Muscle layer of colon (tissue), 2 donors: ENCODE results near the gene SMIM22.

ENCODE experiments used
- H3K27ac ChIP-seq: one replicate; pipeline ENCODE4 v1.7.0; 2013; ENCODE audit warnings: low read depth, mild to moderate bottlenecking, low read length, moderate library complexity
- H3K27me3 ChIP-seq, 2 donors: one replicate each; pipeline ENCODE4 v1.7.0; 2013; ENCODE audit warnings: low read length in 2 of 2, mild to moderate bottlenecking in 2 of 2; ENCODE audit not compliant: insufficient read depth in 2 of 2, control insufficient read depth in 1 of 2
- H3K36me3 ChIP-seq: one replicate; pipeline ENCODE4 v1.7.0; 2013; ENCODE audit warnings: mild to moderate bottlenecking, low read length; ENCODE audit not compliant: insufficient read depth
- H3K4me1 ChIP-seq: one replicate; pipeline ENCODE4 v1.7.0; 2013; ENCODE audit warnings: mild to moderate bottlenecking, low read length; ENCODE audit not compliant: insufficient read depth
- H3K4me3 ChIP-seq, 2 donors: one replicate each; pipeline ENCODE4 v1.7.0; 2013; ENCODE audit warnings: low read length in 2 of 2, low read depth in 1 of 2, mild to moderate bottlenecking in 1 of 2, moderate library complexity in 1 of 2
- H3K9ac ChIP-seq: one replicate; pipeline ENCODE4 v1.7.0; 2013; ENCODE audit warnings: low read length
- H3K9me3 ChIP-seq: one replicate; pipeline ENCODE4 v1.7.0; 2013; ENCODE audit warnings: mild to moderate bottlenecking, low read length
- donor health status: abdominal sarcoma.
- donor health status: Adenocarcinoma of cecum.

Gene SMIM22

DNA sequence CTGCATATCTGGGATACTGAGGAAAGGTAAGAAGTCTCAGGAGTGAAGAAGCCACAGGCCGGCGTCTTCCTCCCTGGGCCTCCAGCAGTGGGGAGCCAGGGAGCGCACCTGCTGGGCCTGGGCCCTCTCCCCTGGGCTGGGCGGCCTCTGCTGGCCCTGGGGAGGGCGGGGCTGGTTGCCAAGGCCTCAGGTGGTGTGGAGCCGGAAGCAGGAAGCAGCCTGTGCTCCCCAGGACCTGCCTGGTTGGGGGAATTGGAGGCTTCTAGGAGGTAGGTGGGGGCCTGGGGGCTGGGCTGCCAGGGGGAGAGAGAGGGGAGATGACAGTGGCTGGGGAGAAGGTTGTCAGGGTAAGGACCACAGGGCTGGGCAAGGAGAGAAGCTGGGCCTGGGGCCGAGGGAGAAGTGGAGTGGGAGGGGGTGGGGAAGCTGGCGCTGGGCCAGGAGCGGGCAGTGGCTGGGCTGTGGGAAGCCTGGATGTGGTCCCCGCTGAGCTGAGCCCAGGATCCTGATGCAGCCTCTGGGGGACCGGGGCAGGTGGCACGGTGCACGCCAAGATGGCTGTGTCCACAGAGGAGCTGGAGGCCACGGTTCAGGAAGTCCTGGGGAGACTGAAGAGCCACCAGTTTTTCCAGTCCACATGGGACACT is at the start of gene SMIM22:
TSS of gene SMIM22 (plus strand) at position 189 of the 647 bp plus-strand sequence. CDS start at position 555, 366 bp downstream.
- no peaks in the 10 kb centered on the region for H3K9me3 ChIP-seq
- H3K36me3 ChIP-seq = peaks cover 14% of the 10 kb centered on the region
- no peak within 1 kb of the TSS for H3K9ac ChIP-seq
- H3K27me3 ChIP-seq = no peaks in the 10 kb centered on the region
- no peak within 1 kb of the TSS for H3K4me3 ChIP-seq
- H3K4me1 ChIP-seq = peaks cover 2% of the 10 kb centered on the region
- H3K27ac ChIP-seq = no peak within 1 kb of the TSS

- H3K9ac ChIP-seq = no peak overlapping the region
- H3K4me3 ChIP-seq = no peak overlapping the region
Observed at GRCh38 chr16:4746215-4746614, 49.0 kb upstream of the SMIM22 start.

DNA sequence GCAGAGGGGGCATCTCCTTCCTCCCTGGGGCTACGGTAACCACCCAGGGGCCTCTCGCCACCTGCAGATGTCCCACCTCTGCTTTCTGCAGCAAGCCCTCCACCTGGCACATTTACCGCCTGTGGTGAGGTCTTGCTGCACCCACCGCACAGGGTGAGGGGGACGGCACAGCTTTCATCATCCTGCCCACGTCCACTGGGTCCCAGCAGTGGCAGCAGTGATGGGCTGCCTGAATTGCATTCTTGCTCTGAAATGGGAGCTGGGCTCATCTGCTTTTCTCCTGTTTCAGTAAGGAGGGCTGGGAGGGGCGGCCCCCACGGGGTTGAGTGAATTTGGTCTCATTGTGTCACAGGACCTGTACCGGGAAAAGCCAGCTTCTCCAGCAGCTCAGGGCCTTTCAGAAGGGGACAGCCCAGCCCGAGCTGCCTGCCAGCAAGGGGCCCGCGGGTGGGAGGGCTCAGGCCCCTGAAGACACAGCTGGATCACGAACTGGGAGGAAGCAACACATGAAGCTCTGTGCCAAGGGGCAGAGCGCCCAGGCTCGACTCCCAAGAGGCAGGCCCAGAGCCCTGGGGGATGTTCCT is 48.1 kb upstream of the SMIM22 start:
- no peaks in the 10 kb centered on the region for H3K27me3 ChIP-seq
- H3K36me3 ChIP-seq = peaks cover 14% of the 10 kb centered on the region
- H3K9me3 ChIP-seq = no peaks in the 10 kb centered on the region
- peaks cover 9% of the 10 kb centered on the region for H3K4me1 ChIP-seq
- H3K9ac ChIP-seq = no peak overlapping the region
- no peak overlapping the region for H3K27ac ChIP-seq
- H3K4me3 ChIP-seq = no peak overlapping the region

More at GRCh38 chr16:4746215-4746614, 49.0 kb upstream of the SMIM22 start:
- Histone ChIP-seq H3K36me3 (peaks cover 5% of the 10 kb centered on the region), H3K9me3 (no peaks in the 10 kb centered on the region), H3K4me1 (peaks cover 9% of the 10 kb centered on the region), H3K27ac (no peak overlapping the region), H3K27me3 (no peaks in the 10 kb centered on the region)

DNA sequence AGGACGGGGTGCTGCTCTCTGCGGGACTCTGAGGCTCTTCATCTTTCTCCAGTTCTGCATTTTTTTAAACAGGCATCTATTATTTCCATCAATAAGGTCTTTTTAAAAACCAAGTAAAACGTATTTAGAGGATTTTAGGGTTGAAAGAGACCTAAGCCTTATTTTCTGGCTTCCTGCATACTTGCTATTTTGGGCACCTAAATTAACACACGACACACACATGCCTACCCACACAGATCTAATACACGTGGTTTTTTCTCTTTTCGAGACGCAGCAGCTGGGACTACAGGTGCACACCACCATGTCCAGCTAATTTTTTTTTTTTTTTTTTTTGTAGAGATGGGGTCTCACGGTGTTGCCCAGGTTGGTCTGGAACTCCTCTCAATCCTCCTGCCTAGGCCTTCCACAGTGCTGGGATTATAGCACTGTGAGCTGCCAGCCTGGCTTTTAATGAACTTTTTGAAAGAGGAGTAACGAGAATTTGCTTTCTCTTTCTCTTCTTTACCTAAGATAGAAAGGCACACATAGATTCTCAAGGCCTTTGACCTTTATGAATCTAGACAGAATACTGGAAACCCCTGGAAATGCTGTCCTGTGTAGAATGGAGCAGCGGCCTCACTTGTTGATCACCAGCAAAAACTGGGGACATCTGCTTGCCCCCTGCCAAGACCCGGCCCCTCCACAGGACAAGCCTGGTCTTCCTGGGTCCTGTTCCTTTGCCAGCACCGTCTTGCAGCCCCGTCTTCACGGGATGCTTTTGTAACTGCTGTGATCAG is 47.1 kb upstream of the SMIM22 start:
- H3K27me3 ChIP-seq = no peaks in the 10 kb centered on the region
- H3K36me3 ChIP-seq = peaks cover 24% of the 10 kb centered on the region
- H3K9me3 ChIP-seq = no peaks in the 10 kb centered on the region
- H3K27ac ChIP-seq = no peak overlapping the region
- peaks cover 9% of the 10 kb centered on the region for H3K4me1 ChIP-seq
- H3K9ac ChIP-seq = no peak overlapping the region
- no peak overlapping the region for H3K4me3 ChIP-seq

DNA sequence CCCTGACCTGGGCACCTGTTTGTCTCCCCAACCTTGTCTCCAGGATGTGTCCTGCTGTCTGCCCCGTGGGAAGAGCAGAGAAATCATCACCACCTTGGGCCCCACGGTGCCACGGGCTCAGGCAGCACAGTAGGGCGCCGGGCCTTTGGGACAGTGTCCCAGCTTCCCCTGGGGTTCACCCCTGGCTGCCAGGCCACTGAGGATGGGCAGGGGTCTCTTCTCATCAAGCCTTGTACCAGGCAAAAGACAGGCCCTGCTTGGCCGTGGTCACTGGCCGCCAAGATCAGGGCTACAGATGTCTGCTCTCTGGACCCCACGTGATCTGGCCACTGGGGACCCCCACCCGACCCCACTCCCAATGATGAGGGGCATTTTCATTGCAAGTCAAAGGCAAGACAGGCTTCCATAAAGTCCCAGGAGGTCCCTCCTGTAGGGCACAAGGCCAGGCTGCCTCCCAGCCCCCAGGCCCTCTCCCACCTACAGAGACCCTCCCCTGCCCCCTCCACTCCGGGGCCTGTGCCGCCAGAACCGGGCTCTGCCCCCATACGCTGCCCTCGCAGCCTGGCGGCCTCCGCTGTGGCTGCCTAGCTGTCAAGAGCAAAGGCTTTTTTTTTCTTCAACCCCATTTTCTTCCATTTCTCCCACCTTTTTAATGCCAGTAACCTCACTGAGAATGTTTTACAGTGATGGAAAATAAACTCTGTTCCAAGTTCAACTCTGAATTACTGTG is 46.3 kb upstream of the SMIM22 start:
- no peaks in the 10 kb centered on the region for H3K9me3 ChIP-seq
- H3K27me3 ChIP-seq = no peaks in the 10 kb centered on the region
- H3K9ac ChIP-seq = no peak overlapping the region
- peaks cover 32% of the 10 kb centered on the region for H3K36me3 ChIP-seq
- no peak overlapping the region for H3K4me3 ChIP-seq
- peaks cover 9% of the 10 kb centered on the region for H3K4me1 ChIP-seq
- H3K27ac ChIP-seq = no peak overlapping the region

DNA sequence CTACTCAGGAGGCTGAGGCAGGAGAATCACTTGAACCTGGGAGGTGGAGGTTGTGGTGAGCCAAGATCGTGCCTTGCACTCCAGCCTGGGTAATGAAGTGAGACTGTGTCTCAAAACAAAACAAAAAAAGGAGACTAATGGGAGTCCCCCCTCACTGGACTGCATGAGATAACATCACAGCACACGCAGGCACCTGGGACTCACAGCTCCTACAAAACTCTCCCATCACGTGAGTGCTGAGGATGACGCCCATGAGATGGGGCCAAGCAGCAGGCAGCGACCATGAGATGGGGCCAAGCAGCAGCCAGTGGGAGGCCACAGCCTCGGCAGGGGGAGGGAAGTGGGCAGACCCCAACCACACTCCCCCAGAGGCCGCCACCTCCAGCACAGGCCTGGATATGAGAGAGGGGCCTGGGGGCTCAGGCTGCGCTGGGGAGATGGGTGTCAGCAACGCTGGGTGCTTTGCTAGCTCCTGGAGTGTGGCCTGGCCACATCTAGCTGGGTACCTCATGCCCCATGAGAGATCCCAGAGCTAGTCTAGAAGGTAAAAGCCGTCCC is 45.4 kb upstream of the SMIM22 start:
- peaks cover 36% of the 10 kb centered on the region for H3K36me3 ChIP-seq

GRCh38 chr16:4750896-4751295 is 44.3 kb upstream of the SMIM22 start:
- Histone ChIP-seq H3K4me1 (peaks cover 9% of the 10 kb centered on the region), H3K27me3 (no peaks in the 10 kb centered on the region), H3K9ac (no peak overlapping the region), H3K4me3 (no peak overlapping the region), H3K27ac (no peak overlapping the region), H3K36me3 (peaks cover 44% of the 10 kb centered on the region), H3K9me3 (peaks cover 3% of the 10 kb centered on the region)

More for the DNA sequence above, 45.4 kb upstream of the SMIM22 start:
- Histone ChIP-seq H3K4me3 (no peak overlapping the region), H3K4me1 (peaks cover 9% of the 10 kb centered on the region), H3K27me3 (no peaks in the 10 kb centered on the region), H3K27ac (no peak overlapping the region), H3K9ac (no peak overlapping the region), H3K9me3 (no peaks in the 10 kb centered on the region)

GRCh38 chr16:4752351-4753100 is 42.6 kb upstream of the SMIM22 start:
- Histone ChIP-seq H3K27ac (no peak overlapping the region), H3K36me3 (peaks cover 46% of the 10 kb centered on the region), H3K4me3 (no peak overlapping the region), H3K4me1 (no peaks in the 10 kb centered on the region), H3K27me3 (no peaks in the 10 kb centered on the region), H3K9ac (no peak overlapping the region), H3K9me3 (peaks cover 4% of the 10 kb centered on the region)

GRCh38 chr16:4753227-4753626 is 41.9 kb upstream of the SMIM22 start:
- Histone ChIP-seq H3K27ac (no peak overlapping the region), H3K4me1 (no peaks in the 10 kb centered on the region), H3K4me3 (no peak overlapping the region), H3K9me3 (peaks cover 4% of the 10 kb centered on the region), H3K9ac (no peak overlapping the region), H3K27me3 (no peaks in the 10 kb centered on the region), H3K36me3 (peaks cover 50% of the 10 kb centered on the region)

DNA sequence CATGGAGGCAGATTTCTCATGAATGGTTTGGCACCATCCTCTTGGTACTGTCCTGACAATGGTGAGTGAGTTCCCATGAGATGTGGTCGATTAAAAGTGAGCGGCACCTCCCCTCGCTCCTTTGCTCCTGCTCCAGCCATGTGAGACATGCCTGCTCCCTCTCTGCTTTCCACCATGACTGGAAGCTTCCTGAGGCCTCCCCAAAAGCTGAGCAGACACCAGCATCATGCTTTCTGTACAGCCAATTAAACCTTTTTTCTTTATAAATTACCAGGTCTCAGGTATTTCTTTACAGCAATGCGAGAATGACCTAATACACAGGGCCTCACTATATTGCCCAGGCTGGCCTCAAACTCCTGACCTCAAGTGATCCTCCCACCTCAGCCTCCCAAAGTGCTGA is 40.3 kb upstream of the SMIM22 start:
- peaks cover 4% of the 10 kb centered on the region for H3K9me3 ChIP-seq
- no peak overlapping the region for H3K4me3 ChIP-seq
- no peaks in the 10 kb centered on the region for H3K27me3 ChIP-seq
- no peak overlapping the region for H3K27ac ChIP-seq
- H3K36me3 ChIP-seq = peaks cover 67% of the 10 kb centered on the region
- no peaks in the 10 kb centered on the region for H3K4me1 ChIP-seq
- H3K9ac ChIP-seq = no peak overlapping the region
